DND-41 (cell line): ENCODE results near the gene DLGAP1.

Source experiments
- ATAC-seq: fragments of 200-7000 bp; cut with Tn5 transposase; 3 replicates; pipeline ENCODE4 v1.9.1; 2021; ENCODE audit warnings: low read depth; ENCODE audit not compliant: insufficient read depth
- DNase-seq: peaks from one replicate; pipeline ENCODE4 v3.0.0-alpha.2; 2020
- H2AFZ ChIP-seq: 2 replicates; pipeline ENCODE4 v1.6.0; 2012; ENCODE audit warnings: low read depth, low read length
- H3K27ac ChIP-seq: 2 replicates; pipeline ENCODE4 v1.5.1; 2012; ENCODE audit warnings: low read length, inconsistent platforms
- H3K27me3 ChIP-seq: fragments of 200-600 bp; sonication (generic); 2 replicates; pipeline ENCODE4 v1.6.0; 2012; ENCODE audit warnings: low read length, mild to moderate bottlenecking, inconsistent platforms; ENCODE audit not compliant: insufficient read depth, poor library complexity
- H3K36me3 ChIP-seq: 2 replicates; pipeline ENCODE4 v1.5.1; 2012; ENCODE audit warnings: low read length, inconsistent platforms; ENCODE audit not compliant: insufficient read depth
- H3K4me1 ChIP-seq: 2 replicates; pipeline ENCODE4 v1.5.1; 2012; ENCODE audit warnings: mild to moderate bottlenecking, low read length; ENCODE audit not compliant: insufficient read depth
- H3K4me2 ChIP-seq: 2 replicates; pipeline ENCODE4 v1.6.0; 2012; ENCODE audit warnings: mild to moderate bottlenecking, moderate library complexity, low read length, inconsistent platforms; ENCODE audit not compliant: insufficient read depth
- H3K4me3 ChIP-seq, 2 experiments: fragments of 200-600 bp in 1 of 2; shearing (Covaris generic) in 1 of 2; 2 replicates each; pipeline ENCODE4 v1.5.1; 2012 to 2016; ENCODE audit warnings: inconsistent platforms in 2 of 2, low read length in 2 of 2, mild to moderate bottlenecking in 2 of 2, low read depth in 1 of 2, moderate library complexity in 1 of 2
- H3K79me2 ChIP-seq: 2 replicates; pipeline ENCODE4 v1.6.0; 2012; ENCODE audit warnings: low read length, inconsistent platforms; ENCODE audit not compliant: insufficient read depth
- H3K9ac ChIP-seq: 2 replicates; pipeline ENCODE4 v1.6.0; 2012; ENCODE audit warnings: low read depth, mild to moderate bottlenecking, inconsistent platforms, low read length, moderate library complexity
- H3K9me3 ChIP-seq: 2 replicates; pipeline ENCODE4 v1.5.1; 2012; ENCODE audit warnings: low read length, moderate library complexity, mild to moderate bottlenecking, inconsistent platforms; ENCODE audit not compliant: insufficient read depth, severe bottlenecking
- H4K20me1 ChIP-seq: 2 replicates; pipeline ENCODE4 v1.6.0; 2012; ENCODE audit warnings: low read length; ENCODE audit not compliant: insufficient read depth
- CTCF ChIP-seq: IDR thresholded peaks from 2 replicates; pipeline ENCODE4 v1.5.1; 2012; ENCODE audit warnings: borderline replicate concordance, low read length, moderate library complexity, mild to moderate bottlenecking; ENCODE audit not compliant: poor library complexity, severe bottlenecking; ENCODE audit errors: extremely low read depth
- EZH2 ChIP-seq: IDR thresholded peaks from 3 replicates; pipeline ENCODE4 v1.6.1; 2012; ENCODE audit warnings: borderline replicate concordance, low read depth, mild to moderate bottlenecking, moderate library complexity, low read length, inconsistent platforms; ENCODE audit not compliant: severe bottlenecking

DLGAP1 gene

GRCh38 chr18:3520230-3521085 is 934.6 kb downstream of the DLGAP1 start:
- TF ChIP-seq EZH2 (no peak), CTCF (no peak)
- Histone ChIP-seq H3K4me3 (no peak overlapping the region), H3K36me3 (no peaks in the 10 kb centered on the region), H4K20me1 (no peaks in the 10 kb centered on the region), H3K27me3 (peaks cover 8% of the 10 kb centered on the region), H2AFZ (no peak overlapping the region), H3K9me3 (no peaks in the 10 kb centered on the region), H3K9ac (no peak overlapping the region), H3K79me2 (no peaks in the 10 kb centered on the region), H3K27ac (no peak overlapping the region), H3K4me1 (no peaks in the 10 kb centered on the region), H3K4me2 (no peak overlapping the region)
- no peak for ATAC-seq
- DNase-seq = no peak

GRCh38 chr18:3514312-3515216 is 940.5 kb downstream of the DLGAP1 start:
- Histone ChIP-seq H4K20me1 (no peaks in the 10 kb centered on the region), H3K27me3 (peaks cover 3% of the 10 kb centered on the region), H3K4me1 (no peaks in the 10 kb centered on the region), H3K9ac (no peak overlapping the region), H3K27ac (no peak overlapping the region), H3K4me2 (no peak overlapping the region), H3K9me3 (no peaks in the 10 kb centered on the region), H2AFZ (no peak overlapping the region), H3K36me3 (no peaks in the 10 kb centered on the region), H3K4me3 (no peak overlapping the region), H3K79me2 (no peaks in the 10 kb centered on the region)
- ATAC-seq (no peak), DNase-seq (no peak)
- TF ChIP-seq CTCF = no peak
- TF ChIP-seq EZH2 = no peak

GRCh38 chr18:3513481-3513880 is 941.6 kb downstream of the DLGAP1 start:
- Histone ChIP-seq H3K27me3 (no peaks in the 10 kb centered on the region), H3K36me3 (no peaks in the 10 kb centered on the region), H2AFZ (no peak overlapping the region), H3K27ac (no peak overlapping the region), H4K20me1 (no peaks in the 10 kb centered on the region), H3K79me2 (no peaks in the 10 kb centered on the region), H3K4me1 (no peaks in the 10 kb centered on the region), H3K4me3 (no peak overlapping the region), H3K9ac (no peak overlapping the region), H3K4me2 (no peak overlapping the region), H3K9me3 (no peaks in the 10 kb centered on the region)
- ATAC-seq = no peak
- no peak for TF ChIP-seq EZH2
- TF ChIP-seq CTCF = no peak
- no peak for DNase-seq
